GM23248 (cell line): ENCODE measurements around the gene BRINP2. TPM values are rescaled to one million over a fixed set of nuclear protein-coding genes. Genes with fewer than 3 reads are reported as not detected.

Source experiments
- DNase-seq: peaks from one replicate; pipeline ENCODE4 v3.0.0-alpha.2; 2015
- H2AFZ ChIP-seq: fragments of 200-600 bp; sonication (generic); 2 replicates; pipeline ENCODE4 v1.6.1; 2016; ENCODE audit warnings: antibody characterized with exemption
- H3F3A ChIP-seq: fragments of 200-600 bp; sonication (generic); 2 replicates; pipeline ENCODE4 v1.6.1; 2016; ENCODE audit warnings: mild to moderate bottlenecking, antibody characterized with exemption, mixed run types; ENCODE audit not compliant: insufficient read depth
- H3K27ac ChIP-seq: fragments of 200-600 bp; sonication (generic); 2 replicates; pipeline ENCODE4 v1.5.1; 2016; ENCODE audit warnings: mild to moderate bottlenecking
- H3K27me3 ChIP-seq: fragments of 200-600 bp; sonication (generic); replicated peaks from 2 replicates; pipeline ENCODE4 v1.6.1; 2016; ENCODE audit warnings: mild to moderate bottlenecking; ENCODE audit not compliant: insufficient read depth
- H3K36me3 ChIP-seq: fragments of 200-600 bp; sonication (generic); 2 replicates; pipeline ENCODE4 v1.6.1; 2016; ENCODE audit warnings: low read depth, mild to moderate bottlenecking
- H3K4me1 ChIP-seq: fragments of 200-600 bp; sonication (generic); 2 replicates; pipeline ENCODE4 v1.6.1; 2016; ENCODE audit warnings: mild to moderate bottlenecking; ENCODE audit not compliant: insufficient read depth
- H3K4me2 ChIP-seq: fragments of 200-600 bp; sonication (generic); one replicate; pipeline ENCODE4 v1.6.1; 2016; ENCODE audit warnings: mild to moderate bottlenecking; ENCODE audit not compliant: unreplicated experiment
- H3K4me3 ChIP-seq: fragments of 200-600 bp; sonication (generic); 2 replicates; pipeline ENCODE4 v1.5.1; 2016; ENCODE audit warnings: mild to moderate bottlenecking
- H3K79me2 ChIP-seq: fragments of 200-600 bp; sonication (generic); 2 replicates; pipeline ENCODE4 v1.6.1; 2016; ENCODE audit warnings: mild to moderate bottlenecking; ENCODE audit not compliant: insufficient read depth
- H3K9ac ChIP-seq: fragments of 200-600 bp; sonication (generic); 2 replicates; pipeline ENCODE4 v1.6.1; 2016; ENCODE audit warnings: mild to moderate bottlenecking
- H3K9me2 ChIP-seq: fragments of 200-600 bp; sonication (generic); 2 replicates; pipeline ENCODE4 v1.6.1; 2016; ENCODE audit warnings: mixed run types, mild to moderate bottlenecking, moderate library complexity; ENCODE audit not compliant: insufficient read depth
- H3K9me3 ChIP-seq: fragments of 200-600 bp; sonication (generic); one replicate; pipeline ENCODE4 v1.6.1; 2017; ENCODE audit warnings: low read depth
- H4K20me1 ChIP-seq: fragments of 200-600 bp; sonication (generic); 2 replicates; pipeline ENCODE4 v1.6.0; 2016; ENCODE audit not compliant: insufficient read depth
- EZH2 ChIP-seq: fragments of 200-600 bp; sonication (generic); IDR thresholded peaks from 2 replicates; pipeline ENCODE4 v1.6.1; 2018; ENCODE audit warnings: antibody characterized with exemption, mild to moderate bottlenecking; ENCODE audit not compliant: insufficient read depth, poor library complexity, severe bottlenecking
- EZH2phosphoT487 ChIP-seq: fragments of 200-600 bp; sonication (generic); IDR thresholded peaks from 2 replicates; pipeline ENCODE4 v1.6.1; 2018; ENCODE audit warnings: antibody characterized with exemption, moderate library complexity, mild to moderate bottlenecking, low read depth; ENCODE audit not compliant: insufficient read depth
- WGBS, 2 experiments: methylation state at CpG; one replicate each; pipeline ENCODE4 v1.1.6; 2015 to 2017; ENCODE audit warnings: low lambda C conversion rate in 2 of 2, low coverage in 1 of 2; ENCODE audit errors: missing lambda C conversion rate in 2 of 2; 5-methylcytosine and 5-hydroxymethylcytosine counted together
- in situ Hi-C: fragments of 300-500 bp; cut with MboI; formaldehyde crosslinking; loops from 2 replicates; pipeline ENCODE4 v1.15.0; 2020
- polyA plus RNA-seq: library from polyadenylated mRNA; unstranded; fragments of >200 nt; fragmentation: Nextera tagmentation; extraction: Ambion mirVana; gene quantifications from 2 replicates; pipeline ENCODE4 v1.2.1, GENCODE V29; 2016
- total RNA-seq: library from RNA; depleted of rRNA; stranded (reverse); fragments of >200 nt; shearing (Covaris generic); gene quantifications from 2 replicates; pipeline ENCODE4 v1.2.3, GENCODE V29; 2014

BRINP2 gene
- total and polyA plus RNA-seq, 2 experiments from 2014 or later = 0.06 TPM; not detected in 1

DNA sequence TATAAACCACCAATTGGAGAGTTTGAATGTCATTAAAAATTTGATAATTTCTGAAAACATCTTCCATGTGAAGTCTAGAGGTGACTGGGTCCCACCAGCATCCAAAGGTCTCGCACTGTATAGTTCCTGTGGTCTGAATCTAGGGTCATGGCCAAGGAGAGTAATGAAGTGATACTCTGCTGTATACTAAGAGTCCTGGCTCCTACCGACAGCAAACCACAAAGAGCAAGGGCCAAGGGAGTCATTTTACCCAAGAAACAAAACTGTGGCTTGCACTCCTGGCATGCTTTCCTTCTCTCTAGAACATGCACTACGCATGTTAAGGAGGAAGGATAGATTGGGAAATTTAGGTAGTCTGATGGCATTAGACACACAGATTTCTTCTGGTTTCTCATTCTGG, 115.6 kb downstream of the BRINP2 start:
- Histone ChIP-seq H3K9ac (no peak overlapping the region), H3K4me1 (no peaks in the 10 kb centered on the region), H3K36me3 (no peaks in the 10 kb centered on the region), H3K9me3 (no peaks in the 10 kb centered on the region), H2AFZ (no peak overlapping the region), H3K4me2 (no peak overlapping the region), H3K79me2 (no peaks in the 10 kb centered on the region), H4K20me1 (no peaks in the 10 kb centered on the region), H3K27me3 (no peaks in the 10 kb centered on the region), H3K9me2 (no peaks in the 10 kb centered on the region), H3K27ac (no peak overlapping the region), H3K4me3 (no peak overlapping the region), H3F3A (no peaks in the 10 kb centered on the region)
- in situ Hi-C loops = no loop called here
- peak; percentile 44 for DNase-seq
- no peak for TF ChIP-seq EZH2phosphoT487
- TF ChIP-seq EZH2 = no peak
- WGBS, 2 experiments = 57 to 68% methylated on average over 3 of the region's 3 CpGs

DNA sequence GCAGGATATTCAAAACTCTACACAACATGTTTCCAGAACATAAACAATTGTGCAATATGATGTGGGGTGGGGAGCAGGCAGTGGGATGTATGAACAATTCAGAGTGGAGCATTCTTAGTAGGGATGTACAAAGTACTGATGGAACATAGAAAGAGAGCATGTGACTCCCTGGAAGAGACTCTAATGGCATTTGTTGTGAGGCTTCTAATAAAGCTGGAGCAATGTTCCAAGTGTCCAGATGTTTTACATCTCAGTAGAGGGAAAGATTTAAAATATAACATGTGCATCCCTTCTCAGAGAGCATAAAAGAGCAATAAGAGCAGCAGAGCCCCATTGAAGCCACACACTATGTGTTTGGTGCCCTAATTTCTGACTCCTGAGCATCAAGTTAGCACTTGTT, 116.5 kb downstream of the BRINP2 start:
- H3K27ac ChIP-seq = no peak overlapping the region
- no peaks in the 10 kb centered on the region for H3K27me3 ChIP-seq
- no peaks in the 10 kb centered on the region for H4K20me1 ChIP-seq
- TF ChIP-seq EZH2 (no peak), EZH2phosphoT487 (no peak)
- no peak overlapping the region for H3K4me2 ChIP-seq
- no peaks in the 10 kb centered on the region for H3K9me3 ChIP-seq
- H3K9ac ChIP-seq = no peak overlapping the region
- no peaks in the 10 kb centered on the region for H3K79me2 ChIP-seq
- H3K36me3 ChIP-seq = no peaks in the 10 kb centered on the region
- no peaks in the 10 kb centered on the region for H3K4me1 ChIP-seq
- no peaks in the 10 kb centered on the region for H3K9me2 ChIP-seq
- H3K4me3 ChIP-seq = no peak overlapping the region
- no peak for DNase-seq
- H2AFZ ChIP-seq = no peak overlapping the region
- in situ Hi-C loops = no loop called here
- H3F3A ChIP-seq = no peaks in the 10 kb centered on the region

GRCh38 chr1:177287994-177288393, 117.2 kb downstream of the BRINP2 start:
- Histone ChIP-seq H3F3A (no peaks in the 10 kb centered on the region), H3K27ac (no peak overlapping the region), H3K36me3 (no peaks in the 10 kb centered on the region), H3K79me2 (no peaks in the 10 kb centered on the region), H3K9me3 (no peaks in the 10 kb centered on the region), H3K27me3 (no peaks in the 10 kb centered on the region), H3K4me2 (no peak overlapping the region), H4K20me1 (no peaks in the 10 kb centered on the region), H3K4me3 (no peak overlapping the region), H2AFZ (no peak overlapping the region), H3K9ac (no peak overlapping the region), H3K9me2 (no peaks in the 10 kb centered on the region), H3K4me1 (no peaks in the 10 kb centered on the region)
- in situ Hi-C loops = no loop called here
- WGBS, 2 experiments = 32 to 57% methylated on average over 2 of the region's 2 CpGs
- no peak for TF ChIP-seq EZH2
- no peak for TF ChIP-seq EZH2phosphoT487
- no peak for DNase-seq

DNA sequence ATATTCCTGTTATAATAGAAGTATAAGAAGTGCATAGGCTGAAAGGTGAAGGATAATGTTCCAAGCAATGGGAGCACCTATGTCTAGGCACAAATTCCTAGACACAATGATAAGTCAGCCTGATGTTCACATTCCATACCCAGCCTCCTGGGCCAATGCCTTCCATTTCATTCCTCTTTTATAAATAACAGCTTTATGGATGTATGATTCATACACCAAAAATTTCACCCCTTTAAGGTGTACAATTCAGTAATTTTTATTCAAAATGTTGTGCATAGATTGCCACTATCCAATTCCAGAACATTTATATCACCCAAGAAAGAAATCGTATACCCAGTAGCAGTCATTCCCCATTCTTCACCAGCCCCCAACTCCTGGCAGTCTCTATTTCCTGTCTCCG, 118.8 kb downstream of the BRINP2 start:
- no peaks in the 10 kb centered on the region for H3K4me1 ChIP-seq
- H3K79me2 ChIP-seq = no peaks in the 10 kb centered on the region
- WGBS, 2 experiments = 42 to 54% methylated on average over 2 of the region's 2 CpGs
- TF ChIP-seq EZH2phosphoT487 (no peak), EZH2 (no peak)
- no peaks in the 10 kb centered on the region for H3K27me3 ChIP-seq
- H3K4me3 ChIP-seq = no peak overlapping the region
- H3K9me2 ChIP-seq = no peaks in the 10 kb centered on the region
- H3F3A ChIP-seq = no peaks in the 10 kb centered on the region
- no peak overlapping the region for H3K27ac ChIP-seq
- H4K20me1 ChIP-seq = no peaks in the 10 kb centered on the region
- no peak overlapping the region for H2AFZ ChIP-seq
- H3K9ac ChIP-seq = no peak overlapping the region
- H3K36me3 ChIP-seq = no peaks in the 10 kb centered on the region
- in situ Hi-C loops = no loop called here
- H3K4me2 ChIP-seq = no peak overlapping the region
- peaks cover under 1% of the 10 kb centered on the region for H3K9me3 ChIP-seq
- no peak for DNase-seq

DNA sequence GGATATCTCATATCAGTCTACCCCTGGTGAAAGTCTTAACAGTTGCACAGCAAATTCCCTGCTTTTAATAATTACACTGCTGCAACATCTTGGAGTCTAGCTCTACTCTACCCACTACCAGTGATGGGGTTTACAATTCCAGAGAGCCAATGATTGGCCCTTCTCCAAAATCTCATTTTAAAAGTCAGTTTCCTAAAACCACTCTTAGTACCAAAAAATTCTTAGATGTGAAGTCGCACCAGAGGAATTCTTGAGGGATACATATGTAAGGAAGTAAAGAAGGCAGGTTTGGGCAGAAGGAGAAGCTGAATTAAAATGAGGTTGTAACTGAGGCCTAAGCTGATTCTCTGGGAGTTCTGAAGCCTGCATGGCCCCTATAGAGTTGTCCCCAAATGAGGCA, 129.7 kb downstream of the BRINP2 start:
- H3K4me3 ChIP-seq = no peak overlapping the region
- H4K20me1 ChIP-seq = no peaks in the 10 kb centered on the region
- in situ Hi-C loops = no loop called here
- no peaks in the 10 kb centered on the region for H3K27me3 ChIP-seq
- H3K27ac ChIP-seq = no peak overlapping the region
- H3K36me3 ChIP-seq = no peaks in the 10 kb centered on the region
- H2AFZ ChIP-seq = no peak overlapping the region
- H3K9me3 ChIP-seq = no peaks in the 10 kb centered on the region
- no peaks in the 10 kb centered on the region for H3K9me2 ChIP-seq
- DNase-seq = no peak
- no peak overlapping the region for H3K9ac ChIP-seq
- H3K4me1 ChIP-seq = 0 out of 2 replicates have a peak, but pooled peaks cover 4% of the 10 kb centered on the region
- no peak overlapping the region for H3K4me2 ChIP-seq
- no peak for TF ChIP-seq EZH2phosphoT487
- no peak for TF ChIP-seq EZH2
- no peaks in the 10 kb centered on the region for H3K79me2 ChIP-seq
- no peaks in the 10 kb centered on the region for H3F3A ChIP-seq
- 87% methylated on average over 1 of the region's 1 CpG for WGBS, 2 experiments
